ENCODE data around the gene SGK1.

SGK1 gene

DNA sequence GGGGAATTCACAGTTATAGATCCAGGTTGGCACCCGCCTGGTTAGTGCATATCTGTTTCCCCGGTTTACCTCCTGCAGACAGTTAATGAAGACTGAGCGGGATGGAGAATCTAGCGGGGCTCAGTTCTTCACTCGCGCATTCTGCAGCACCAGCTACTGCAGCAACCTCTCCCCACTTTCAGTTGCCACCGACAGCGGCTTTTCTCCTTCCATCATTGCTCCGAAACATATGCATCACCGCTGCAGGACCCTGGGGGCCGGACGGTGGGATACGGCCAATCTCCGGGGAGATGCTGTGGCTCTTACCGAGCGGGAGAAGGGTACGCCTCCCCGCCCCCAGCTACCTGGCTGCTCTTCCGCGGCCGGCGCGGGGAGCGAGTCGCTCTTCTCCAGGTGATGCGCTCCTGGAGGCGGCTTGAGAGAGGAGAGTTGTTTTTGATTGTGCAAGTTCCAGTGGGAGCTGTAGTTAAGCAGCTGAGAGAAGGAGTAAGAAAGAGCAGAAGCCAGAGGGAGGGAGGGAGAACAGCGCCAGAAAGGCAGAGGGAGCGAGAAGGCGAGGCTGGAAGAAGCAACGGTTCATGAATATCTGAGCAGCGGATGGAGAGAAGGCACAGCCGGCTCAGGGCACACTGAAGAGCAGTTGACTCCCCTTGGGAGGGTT is at the start of gene SGK1:
Gene SGK1 (minus strand): TSS at position 642 of the 661 bp plus-strand sequence. CDS start 652 bp downstream, outside the sequence.
- peak; percentile 1 for DNase-seq

DNA sequence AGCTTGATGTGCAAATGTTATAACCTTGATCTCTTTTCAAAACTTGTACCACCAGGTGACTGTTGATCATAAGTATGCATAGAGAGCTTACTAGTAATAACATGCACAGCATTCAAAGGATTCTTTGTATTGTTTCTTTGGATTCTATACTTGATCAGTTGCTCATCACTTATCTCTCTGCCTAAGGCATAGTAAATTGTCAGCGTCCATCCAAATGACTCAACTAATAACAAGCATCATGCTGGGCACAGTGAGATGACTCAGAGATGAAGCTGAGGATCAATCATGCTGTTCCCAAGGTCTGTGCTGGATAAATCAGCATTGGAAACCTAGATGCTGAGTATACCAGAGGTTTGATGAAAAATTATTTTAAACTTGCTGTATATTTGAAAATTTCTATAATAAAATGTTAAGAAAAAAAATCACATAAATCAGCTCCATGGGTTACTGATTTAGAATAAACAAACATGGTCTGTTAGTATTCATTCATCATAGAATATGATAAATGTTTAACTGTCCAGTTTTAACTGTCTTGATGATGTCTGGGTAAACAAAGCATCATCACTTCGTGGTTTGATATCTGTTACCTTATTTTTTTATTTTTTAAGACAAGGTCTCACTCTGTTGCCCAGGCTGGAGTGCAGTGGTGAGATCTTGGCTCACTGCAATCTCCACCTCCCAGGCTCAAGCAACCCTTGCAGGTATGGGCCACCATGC is 45.6 kb upstream of the SGK1 start:
- no peak for DNase-seq

DNA sequence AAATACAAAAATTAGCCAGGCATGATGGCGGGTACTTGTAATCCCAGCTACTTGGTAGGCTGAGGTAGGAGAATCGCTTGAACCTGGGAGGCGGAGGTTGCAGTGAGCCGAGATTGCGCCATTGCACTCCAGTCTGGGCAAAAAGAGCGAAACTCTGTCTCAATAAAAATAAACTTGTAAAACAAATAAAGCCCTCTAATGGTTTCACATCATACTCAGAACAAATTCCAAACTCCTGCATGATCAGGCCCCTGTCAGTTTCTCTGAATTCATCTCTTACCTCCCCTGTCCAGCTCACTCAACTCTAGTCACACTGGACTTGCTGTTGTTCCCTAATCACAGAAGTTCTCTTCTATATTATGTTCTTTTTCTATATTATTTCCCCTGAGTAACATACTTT is 43.1 kb upstream of the SGK1 start:
- no peak for DNase-seq

DNA sequence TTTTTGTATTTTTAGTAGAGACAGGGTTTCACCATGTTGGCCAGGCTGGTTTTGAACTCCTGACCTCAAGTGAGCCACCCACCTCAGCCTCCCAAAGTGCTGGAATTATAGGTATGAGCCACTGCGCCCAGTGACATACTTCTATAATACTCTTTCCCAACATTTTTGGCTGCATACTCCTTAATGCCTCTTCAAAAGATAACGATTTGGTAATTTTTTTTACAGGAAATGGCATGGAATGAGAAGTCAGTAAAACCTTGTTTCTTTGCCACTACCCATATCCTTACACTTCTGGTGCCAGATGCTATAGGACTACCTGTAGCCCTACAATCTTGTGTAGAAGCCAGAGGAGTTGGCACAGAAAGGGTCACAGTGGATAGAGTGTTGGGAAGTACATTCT is 41.4 kb upstream of the SGK1 start:
- DNase-seq = no peak

DNA sequence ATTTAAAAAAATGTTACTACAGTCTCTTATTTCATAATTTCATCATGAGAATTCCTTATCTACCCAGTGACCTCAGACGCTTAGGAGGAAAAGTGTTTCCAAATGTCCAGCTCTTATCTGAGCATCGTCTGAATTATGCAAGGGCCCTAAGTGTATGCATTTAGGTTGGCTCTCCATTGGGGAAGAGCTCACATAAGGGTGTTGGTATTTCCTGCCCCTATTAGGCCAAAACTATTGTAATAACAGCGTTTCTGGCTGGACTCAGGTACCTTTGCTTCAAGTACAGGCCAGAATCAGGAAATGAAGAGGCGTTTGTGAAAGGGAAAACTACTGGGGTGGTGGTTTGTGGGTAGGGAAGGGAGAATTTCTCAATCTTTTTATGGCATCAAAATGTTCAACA is 40.4 kb upstream of the SGK1 start:
- no peak for DNase-seq

DNA sequence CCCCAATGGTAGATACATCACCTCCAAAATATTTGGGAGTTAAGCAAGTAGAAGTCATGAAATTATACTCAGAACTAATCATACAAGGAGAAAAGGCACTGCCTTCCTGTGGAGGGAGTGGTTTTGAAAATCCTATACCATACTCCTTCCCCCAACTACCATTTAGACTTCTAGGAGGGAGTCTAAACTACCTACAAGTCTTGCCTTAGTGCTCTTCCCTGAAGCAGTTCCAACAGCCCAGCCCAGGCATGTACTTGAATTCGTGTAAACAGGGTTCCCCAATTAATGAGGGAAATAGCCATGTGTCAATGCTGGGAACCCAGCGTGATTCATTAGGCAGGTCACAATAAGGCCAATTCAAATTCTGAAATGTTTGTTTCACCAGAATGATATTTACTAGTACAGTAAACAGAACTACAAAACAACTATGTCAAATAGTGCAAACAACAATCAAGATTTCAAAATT is 39.1 kb upstream of the SGK1 start:
- no peak for DNase-seq

DNA sequence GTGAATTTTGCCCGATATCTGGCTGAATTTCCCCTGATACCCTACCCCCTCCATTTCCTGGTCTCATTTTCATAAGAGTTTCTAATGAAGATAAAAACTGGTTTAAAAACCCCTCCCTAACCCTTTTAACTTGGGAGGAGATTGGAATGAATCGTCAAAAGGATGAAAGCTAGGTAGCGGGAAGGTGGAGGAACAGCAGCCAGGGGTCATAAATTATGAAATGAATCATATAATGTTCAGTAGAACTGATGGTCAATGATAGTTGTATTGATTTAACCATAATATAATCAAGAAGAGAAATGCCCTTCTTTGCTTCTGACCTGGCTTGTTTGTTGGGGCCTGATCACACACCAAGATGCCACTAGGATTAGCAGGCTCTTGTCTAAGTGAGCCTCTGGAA is 38.5 kb upstream of the SGK1 start:
- no peak for DNase-seq

DNA sequence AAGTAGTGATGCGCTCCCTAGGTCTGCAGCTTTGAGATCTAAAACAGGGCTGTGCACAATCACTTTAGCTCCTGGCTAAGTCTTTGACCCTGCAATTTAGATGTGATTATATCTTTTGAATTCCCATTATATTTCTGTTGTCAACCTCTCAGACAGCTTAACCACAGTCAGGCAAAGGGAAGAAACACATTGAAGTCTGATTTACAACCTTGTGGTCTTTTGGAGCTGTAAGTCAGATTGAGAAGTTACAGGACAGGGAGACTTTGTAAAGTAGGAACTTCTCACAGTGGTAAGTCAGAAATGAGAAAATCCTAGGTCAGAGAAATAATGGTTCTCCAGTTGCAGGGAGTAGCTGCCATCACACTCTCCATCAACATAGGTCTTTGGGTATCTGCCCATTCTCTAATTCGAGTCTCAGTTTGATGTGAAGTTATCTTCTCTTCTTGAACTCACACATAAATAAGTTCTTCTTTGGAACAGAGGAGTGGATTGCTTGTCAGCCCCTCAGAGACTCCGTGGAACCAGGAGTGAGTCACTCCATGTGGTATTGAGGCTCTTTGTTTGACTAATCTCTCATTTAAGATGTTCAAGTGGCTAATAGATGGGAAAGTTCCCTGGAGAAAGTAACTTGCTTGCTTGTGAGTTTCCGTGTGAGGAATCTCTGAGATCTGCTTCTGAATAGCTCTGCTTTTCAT is 35.0 kb upstream of the SGK1 start:
- no peak for DNase-seq

DNA sequence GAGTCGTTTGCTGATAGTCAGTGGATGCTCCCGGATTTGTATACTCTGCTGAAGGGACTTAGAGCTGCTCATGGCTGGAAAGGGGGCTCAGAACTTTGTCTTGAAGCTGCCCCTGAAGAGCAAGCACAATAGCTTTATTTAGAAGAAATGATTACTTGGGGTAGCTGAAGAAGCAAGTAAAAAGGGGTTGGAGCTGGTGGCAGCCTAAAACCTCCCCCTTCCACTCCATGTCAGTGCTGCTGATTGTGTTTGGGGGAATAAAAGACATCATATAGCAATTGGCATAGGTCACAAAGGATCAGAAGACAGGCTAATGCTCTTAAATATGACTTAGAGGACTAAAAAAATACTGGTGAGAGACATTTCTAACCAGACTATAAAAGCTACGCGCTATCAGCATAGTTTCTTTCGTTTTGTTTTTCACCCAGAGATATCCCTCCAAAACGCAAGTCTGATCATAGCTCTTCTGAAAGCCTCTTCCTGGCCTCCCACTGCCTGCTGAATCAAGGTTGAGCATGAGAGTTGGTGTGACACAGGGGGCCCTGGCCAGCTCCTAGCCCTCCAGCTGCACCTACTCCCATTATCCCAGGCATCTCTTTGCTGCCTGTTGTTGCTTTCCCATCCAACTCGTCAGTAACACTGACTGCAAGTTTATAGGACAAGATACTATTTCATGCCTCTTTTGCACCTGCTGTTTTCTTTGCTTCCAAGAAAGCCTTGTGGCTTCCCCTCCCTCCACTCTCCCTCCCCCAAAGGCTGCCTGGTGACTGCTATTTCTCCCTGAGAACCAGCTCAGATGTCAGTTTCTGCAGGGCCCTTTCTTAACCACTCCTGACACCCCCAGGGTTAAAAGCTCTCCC is 33.9 kb upstream of the SGK1 start:
- no peak for DNase-seq

DNA sequence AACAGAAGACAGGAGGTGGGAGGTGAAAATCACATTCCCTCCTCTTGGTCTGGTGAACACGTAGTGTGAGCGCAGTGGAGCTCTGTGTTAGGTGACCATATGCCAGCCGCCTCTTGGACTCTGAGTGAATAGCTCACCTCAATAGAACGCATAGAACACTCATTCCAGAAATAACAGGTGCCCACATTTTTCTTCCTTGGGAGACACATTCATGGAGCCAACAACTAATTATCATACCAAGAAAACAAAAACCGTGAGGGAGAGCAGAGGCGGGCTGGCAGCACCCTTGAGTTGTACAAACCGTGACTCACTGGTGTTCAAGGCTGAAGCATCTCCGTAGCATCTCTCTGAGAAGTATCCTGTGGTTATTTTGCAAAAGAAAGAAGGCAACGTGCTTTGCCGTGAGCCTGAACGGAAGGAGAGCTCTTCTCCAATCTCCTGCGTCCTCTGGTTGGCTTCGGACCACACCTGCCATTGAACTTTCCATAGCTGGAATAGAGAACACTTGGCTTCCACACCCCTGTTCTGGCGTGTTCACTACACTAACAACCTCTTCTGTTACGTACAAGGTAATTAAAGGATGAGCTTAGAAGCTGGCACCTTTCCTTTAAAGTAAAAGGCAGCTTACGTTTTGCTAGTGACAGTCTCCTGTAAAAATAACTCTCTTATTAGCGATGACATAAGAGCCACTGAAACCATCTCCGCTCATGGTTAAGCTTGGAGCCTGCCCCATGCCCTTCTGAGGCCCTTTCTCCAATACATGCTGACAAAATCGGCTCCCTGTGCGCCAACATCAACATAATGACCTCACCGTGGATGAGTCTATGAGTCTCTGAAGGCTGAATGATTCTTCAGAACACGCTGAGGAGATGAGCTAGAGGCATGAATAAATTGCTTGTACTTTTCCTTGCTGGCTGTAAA is 30.2 kb upstream of the SGK1 start:
- DNase-seq = no peak

DNA sequence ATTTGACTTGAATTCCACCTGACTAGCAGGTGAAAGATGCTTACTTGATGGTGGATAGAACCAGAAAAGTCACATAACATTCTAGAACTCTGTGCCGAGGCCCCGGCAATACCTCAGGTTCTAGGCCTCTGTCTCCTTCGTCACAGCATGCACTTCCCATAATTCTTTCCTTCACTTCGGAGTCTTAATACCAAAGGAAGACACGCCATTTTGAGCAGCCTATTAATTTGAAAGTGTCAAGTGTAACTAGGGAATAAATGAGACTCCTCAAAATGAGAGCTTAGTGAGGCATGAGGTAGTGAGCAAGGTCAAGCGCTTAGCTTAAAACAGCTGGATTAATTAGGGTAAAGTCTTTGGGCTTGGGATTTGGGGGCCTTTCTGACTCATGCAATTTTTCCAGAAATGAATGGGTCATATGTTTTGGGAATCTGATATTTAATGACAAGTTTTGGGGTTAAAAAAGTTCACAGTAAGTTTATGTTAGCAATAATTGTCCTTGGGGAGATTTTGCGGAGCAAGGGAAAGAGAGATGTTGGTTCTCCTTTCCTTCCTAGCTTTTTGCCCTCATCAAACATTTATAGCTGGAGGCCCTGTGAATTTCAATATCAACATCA is 29.1 kb upstream of the SGK1 start:
- no peak for DNase-seq

DNA sequence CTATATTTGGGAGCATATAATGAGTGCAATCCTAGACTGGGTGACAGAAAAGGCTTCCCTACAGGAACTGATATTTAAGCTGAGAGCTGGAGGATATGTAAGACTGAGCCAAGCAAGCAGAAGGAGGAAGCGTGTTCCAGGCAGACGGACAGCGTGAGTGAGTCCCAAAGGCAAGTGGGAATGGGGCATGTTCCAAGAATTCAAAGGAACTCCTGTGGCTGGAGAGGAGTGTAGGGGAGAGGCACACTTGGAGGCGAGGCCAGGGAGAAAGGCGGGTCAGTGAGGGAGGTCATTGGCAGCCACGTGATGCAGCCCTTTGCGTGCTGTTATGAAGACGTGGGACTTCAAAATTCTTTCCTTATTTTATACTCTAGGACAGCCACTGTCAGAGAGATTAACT is 27.9 kb upstream of the SGK1 start:
- DNase-seq = no peak

DNA sequence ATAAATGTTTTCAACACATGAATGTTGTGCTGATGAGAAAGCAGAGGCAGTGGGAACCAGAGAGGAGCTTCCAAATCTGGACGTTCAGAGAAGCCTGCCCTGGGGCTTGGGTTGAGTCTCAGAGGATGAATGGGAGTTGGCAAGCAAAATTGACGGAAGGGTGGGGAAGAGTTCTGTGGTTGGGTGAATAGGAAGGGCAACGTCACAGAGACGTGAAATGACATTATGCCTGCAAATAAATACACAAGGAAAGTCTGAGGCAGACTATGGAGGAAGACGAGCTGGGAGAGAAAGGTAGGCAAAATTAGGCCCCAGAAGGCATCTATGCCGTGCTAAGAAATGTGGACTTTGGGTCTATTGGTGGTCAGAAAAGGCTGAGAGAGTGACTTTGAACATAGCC is 25.2 kb upstream of the SGK1 start:
- DNase-seq = no peak

DNA sequence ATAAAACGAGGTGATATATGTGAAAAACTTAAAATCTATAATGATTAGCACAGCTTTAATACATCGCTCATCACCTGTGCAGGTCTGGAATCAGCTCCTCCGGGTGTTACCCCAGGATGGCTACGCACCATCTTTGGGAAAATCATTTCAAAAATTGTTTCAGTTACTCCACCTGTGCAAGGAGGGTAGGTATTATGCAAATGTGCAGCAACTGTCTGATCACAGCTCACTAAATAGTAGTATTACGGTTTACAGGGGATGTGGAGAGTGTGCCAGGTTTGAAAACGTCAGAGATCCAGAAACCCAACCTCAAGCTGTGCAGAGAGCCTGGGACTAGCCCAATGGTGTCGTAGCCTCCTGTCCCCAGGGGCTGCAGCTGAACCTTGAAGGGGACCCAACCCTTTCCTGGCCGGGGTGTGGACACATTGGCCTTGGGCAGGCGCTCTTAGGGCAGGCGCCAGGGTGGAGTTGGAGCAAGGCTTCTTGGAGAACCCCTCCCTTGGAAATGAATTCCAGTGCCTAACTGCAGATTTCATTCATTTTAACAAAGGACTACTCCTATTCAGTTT is 24.2 kb upstream of the SGK1 start:
- DNase-seq = no peak

DNA sequence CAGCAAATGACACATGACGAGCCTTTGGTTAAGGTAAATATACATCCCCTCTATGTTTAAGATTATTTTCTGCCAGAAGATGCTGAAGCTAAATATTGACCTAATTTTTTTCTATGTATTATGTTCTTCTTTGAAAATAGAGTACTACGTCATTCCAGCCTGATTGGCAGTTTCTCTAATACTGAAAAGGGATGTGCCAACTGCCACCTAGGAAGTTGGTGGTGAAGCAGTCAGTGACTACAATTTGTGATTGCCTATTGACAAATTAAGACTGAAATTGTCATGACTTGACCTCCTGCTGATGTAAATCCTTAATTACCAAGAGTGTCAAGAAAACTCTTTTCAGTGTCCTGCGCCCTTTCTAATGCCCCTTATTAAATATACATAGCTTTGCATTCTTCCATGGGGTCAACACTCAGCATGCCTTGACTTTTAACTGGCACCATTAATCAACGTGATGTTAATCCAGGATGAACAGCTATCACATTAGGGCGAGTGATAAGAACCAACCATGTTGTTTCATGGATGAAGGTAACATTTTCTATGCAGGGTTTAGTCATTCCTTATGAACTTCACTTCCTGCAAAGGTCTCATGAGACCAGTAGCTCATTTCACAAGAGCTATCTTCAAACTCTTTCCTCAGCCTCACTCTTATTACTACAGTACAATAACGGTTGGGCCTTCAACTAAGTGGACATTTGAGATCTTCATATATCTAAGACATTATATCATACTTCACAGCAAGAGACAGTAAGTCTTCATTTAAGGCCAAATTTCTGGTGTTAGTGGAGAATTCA is 22.5 kb upstream of the SGK1 start:
- no peak for DNase-seq

DNA sequence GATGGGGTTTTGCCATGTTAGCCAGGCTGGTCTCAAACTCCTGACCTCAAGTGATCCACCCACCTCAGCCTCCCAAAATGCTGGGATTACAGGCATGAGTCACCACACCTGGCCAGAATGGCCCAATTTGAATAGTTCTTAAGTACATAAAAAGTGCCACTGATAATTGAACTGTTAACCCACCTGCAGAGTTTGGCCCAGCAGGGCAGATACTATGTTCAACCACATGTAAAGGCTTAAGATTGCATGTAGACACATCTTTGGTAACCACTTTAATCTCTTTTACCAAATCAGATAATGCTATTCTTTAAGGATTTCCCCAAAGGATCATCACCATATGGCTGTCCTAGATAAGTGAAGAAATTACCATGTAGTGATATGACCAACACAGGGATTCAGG is 21.3 kb upstream of the SGK1 start:
- no peak for DNase-seq

DNA sequence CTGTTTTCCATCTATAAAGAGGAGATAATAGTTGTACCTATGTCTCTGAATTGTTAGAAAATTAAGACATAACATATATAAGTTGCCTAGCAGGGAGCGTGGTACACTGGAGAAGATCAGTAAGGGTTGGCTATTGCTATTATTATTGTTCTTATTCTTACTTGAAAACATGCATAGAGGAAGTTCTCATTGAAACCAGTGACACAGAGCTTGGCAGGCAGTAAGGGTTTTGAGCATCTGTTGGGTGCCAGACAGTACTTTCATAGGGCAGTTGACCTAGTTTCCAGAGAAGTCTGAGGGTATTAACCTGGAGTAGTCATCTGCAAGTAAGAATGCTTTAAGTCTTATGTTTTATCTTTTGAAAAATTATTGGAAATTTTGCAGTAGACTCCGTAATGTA is 13.3 kb upstream of the SGK1 start:
- DNase-seq = peak; percentile 17

DNA sequence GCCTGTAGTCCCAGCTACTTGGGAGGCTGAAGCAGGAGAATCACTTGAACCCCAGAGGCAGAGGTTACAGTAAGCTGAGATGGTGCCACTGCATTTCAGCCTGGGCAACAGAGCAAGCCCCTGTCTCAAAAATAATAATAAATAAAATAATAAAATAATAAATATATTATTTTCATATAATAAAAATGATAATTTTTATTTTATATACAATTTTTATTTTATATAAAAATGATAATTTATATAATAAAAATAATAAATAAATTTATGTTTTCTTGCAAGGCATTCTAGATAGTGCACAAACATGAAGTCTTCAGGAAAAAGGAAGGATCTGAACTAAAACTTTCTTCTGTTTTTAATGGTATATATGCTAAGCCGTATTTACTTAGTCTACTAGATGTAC is 12.6 kb upstream of the SGK1 start:
- DNase-seq = no peak

DNA sequence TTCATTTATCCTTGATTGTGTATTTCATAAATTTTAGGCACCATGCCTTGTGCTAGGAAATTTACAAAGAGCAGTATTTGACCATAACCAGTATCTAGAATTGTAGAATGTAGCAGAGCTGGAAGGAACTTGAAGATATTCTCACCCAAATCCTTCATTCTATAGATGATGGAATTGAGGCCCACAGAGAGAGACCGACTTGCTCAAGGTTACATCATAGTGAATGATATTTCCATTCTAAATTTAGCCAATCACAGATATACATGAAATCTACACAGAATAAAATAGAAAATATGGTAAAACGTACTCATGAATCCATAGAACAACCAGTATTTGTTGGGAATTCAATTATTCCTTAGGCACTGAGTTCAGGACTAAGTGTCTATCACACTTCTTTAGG is 10.9 kb upstream of the SGK1 start:
- no peak for DNase-seq

DNA sequence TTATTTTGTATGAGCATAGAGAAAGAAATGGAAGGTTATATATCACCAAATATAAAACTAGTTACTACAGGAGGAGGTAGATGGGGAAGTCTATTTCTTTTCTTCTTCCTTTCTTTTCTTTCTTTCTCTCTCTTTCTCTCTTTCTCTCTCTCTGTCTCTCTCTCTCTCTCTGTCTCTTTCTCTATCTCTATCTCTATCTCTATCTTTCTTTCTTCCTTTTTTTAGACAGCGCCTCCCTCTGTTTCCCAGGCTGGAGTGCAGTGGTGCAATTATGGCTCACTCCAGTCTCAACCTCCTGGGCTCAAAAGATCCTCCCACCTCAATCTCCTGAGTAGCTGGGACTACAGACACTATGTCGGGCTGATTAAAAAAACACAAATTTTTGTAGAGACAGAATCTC is 10.2 kb upstream of the SGK1 start:
- no peak for DNase-seq
